DMS 273 treated with DMSO at 0.1 percent for 48 hours (cell line): ENCODE results near the gene NCMAP.

Experiments used
- DNase-seq: peaks from one replicate; lab custom pipeline; 2025; lab: John Stamatoyannopoulos, UW

Gene NCMAP

GRCh38 chr1:24622218-24622617 is 66.3 kb downstream of the NCMAP start:
- no peak for DNase-seq

GRCh38 chr1:24632832-24633175 is 76.9 kb downstream of the NCMAP start:
- no peak for DNase-seq

- DNase-seq: peak; percentile 8
Measured at GRCh38 chr1:24635195-24635843, 79.4 kb downstream of the NCMAP start.

DNA sequence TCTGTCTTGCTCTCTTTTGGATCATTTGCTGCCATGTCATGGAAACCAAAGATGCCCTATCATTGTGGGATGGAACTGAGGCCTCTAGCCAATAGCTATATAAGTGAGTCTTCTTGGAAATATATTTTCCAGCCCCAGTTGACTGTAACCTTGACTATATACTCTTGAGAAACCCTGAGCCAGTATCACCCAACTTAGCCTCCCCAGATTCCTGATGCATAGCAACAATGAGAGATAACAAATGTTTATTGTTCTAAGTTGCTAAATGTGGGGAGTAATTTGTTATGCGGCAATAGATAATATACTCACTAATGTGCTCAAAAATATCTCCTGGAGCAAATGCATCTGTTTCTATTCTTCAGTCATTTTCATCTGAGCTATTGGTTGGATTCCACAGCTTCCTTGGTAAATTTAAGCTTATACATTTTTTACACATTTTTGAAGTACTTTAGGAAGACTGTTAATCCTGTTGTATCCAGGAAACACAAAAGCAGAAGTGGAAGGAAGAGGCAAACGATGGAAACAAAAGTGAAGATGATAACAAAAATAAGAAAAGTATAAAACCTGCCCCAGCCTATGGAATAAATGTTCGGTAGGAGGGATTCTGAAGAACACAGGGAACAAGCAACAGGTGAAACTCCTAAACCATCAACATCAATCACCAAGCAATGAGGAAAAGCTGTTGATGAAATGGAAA is 80.9 kb downstream of the NCMAP start:
- DNase-seq: no peak

DNA sequence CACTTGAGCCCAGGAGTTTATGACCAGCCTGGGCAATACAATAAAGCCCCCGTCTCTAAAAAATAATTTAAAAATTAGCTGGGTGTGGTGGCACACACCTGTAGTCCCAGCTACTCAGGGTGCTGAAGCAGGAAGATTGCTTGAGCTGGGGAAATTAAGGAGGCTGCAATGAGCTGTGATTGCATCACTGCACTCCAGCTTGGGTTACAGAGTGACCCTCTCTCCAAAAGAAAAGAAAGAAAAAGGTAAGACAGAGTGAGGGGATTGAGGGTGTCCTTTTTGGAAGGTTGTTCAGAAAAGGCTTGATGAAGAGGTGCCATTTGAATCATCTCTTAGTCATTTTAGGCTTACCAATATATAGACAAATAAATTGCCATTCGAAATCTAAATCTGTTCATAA is 83.2 kb downstream of the NCMAP start:
- no peak for DNase-seq

GRCh38 chr1:24639881-24640280 is 84.0 kb downstream of the NCMAP start:
- DNase-seq: no peak

DNA sequence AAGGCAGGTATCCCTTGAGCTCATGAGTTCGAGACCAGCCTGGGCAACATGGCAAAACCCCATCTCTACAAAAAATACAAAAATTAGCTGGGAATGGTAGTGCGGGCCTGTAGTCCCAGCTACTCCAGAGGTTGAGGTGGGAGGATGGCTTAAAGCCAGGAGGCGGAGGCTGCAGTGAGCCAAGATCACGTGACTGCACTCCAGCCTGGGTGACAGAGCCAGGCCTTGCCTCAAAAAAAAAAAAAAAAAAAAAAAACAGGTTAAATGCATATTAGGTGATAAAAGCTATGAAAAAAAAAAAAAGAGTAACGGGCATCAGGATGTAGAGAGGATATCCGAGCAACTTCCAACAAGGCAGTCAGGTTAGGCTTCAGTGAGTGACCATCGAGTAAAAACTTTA is 84.4 kb downstream of the NCMAP start:
- no peak for DNase-seq

DNA sequence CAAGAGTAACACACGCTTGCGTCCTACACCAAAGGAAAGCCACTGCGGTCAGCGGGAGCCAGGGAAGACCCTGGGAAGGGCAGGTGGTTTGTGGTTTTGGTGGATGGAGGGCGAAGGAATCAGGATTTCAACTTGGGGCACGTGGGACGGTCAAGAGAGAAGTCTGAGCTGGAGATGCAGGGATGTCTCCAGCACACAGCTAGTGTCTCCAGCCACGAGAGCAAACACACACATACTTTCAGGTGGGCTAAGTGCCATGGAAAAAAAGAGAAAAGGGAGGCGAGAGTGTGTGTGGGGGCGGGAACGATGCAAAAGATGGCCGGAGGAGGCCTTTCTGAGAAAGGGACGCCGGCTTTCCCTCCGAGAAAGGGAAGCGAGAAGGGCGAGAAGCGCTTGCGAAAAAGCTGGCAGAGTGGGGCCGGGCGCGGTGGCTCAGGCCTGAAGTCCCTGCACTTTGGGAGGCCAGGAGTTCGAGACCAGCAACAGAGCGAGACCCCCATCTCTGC is 85.8 kb downstream of the NCMAP start:
- DNase-seq: no peak

DNA sequence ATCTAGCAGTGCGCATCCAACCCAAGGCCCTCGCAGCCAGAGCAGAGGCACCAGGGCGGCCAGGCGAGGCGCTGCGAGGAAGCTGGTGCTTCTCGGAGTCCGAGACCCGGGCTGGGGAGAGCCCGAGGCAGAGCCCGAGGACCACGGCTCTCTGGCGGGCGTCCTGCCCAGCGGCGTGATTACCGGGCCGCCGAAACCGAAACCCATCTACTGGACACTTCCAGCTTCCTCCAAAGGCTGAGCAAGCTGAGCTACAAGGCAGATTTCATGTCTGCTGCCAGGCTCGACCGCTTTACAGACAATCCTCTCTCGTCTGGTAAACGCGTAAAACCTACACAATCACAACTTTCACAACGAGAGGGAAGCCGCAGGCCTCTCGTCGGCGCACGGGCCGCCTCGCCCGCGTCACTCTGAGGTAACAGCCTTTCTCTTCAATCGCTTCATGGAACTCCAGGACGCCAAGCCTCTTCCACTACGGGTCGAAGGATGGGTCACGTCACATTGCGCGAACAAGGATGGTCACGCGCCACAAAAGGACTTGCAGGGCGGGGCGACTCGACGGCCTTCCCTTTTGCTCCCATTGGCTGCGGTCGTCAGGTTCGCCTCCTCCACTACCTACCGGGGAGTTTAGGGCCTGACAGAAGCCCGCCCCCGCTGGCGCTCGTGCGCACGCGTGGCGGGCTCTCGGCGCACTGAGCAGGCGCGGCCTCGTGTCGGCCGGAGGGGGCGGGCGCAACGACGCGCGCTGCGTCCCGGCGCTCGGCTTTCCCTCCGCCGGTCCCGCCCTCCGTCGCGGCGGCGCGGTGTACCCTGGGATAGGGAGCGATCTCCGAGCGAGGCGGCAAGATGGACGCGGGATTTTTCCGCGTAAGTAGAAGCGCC is 86.8 kb downstream of the NCMAP start, which contains the start of gene SRRM1:
SRRM1 (plus strand) TSS at position 822 of the 882 bp plus-strand sequence; CDS start at position 847, 25 bp downstream.
- peak; percentile 98 for DNase-seq

DNA sequence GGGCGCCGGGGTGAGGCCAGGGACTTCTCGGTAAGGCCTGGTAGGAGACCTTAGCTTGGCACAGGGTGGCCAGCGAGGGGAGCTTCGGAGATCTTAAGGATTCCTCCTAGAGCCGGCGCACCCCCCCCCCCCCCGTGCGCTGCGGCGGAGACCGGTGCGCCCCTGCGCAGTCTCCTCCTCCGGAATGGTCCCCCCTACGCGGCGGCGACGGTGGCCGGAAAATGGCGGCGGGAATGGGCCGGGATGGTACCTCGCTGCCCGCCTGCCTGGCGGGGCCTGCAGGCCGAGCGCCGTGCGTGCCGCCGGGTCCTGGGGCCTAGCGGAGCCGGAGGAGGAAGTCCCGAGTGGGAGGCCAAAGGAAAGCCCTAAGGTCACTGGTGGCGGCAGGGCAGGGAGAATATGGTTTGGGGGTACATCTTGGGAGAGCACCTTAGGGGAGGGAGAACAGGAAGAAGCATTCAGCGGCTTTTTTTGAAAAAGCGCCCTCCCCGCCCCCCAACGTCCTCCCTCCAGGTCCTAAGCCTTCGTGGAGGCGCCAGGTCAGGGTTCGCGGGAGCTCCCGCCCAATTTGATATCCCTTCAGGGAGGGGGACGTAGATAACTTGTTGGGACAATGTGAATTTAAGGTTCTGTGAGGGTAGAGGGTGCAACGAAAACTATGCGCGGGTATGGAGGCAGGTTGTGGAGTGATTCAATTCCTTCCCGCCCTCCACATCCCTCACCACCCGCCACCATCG is 87.6 kb downstream of the NCMAP start:
- peak; percentile 4 for DNase-seq

DNA sequence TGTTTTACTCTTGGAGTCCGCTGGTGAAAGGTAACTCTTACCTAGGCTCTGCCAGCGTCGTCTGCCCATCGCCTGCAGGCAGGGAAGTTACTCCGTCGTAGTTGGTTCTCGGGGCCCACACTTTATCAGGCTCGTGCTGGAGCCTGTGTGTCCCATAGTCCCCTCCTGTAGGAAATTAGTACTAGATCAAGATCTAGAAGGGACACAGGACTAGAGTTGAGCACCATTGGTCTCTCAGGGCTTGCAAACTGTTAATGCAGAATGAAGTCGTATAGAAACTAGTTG is 88.2 kb downstream of the NCMAP start:
- no peak for DNase-seq

GRCh38 chr1:24648919-24649318 is 93.0 kb downstream of the NCMAP start:
- no peak for DNase-seq

GRCh38 chr1:24652382-24652781 is 96.5 kb downstream of the NCMAP start:
- no peak for DNase-seq

DNA sequence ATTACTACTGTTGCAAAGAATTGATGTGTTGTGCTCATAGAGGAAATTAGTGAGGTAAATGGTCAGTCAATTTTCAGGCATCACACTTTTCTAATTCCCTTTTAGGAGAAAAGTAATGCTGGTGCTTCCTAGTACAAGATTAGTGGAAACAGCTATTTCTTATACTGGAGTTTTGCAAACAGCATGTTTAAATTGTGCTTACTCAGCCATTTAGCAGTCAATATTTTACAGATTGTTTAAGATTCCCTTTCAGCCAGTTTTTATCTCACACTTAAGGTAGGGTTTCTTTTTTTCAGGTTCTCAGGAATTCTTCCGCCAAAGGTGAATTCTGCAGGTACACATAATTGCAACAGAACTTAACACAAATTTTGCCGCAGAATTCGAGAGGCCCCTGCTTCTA is 98.1 kb downstream of the NCMAP start:
- no peak for DNase-seq

GRCh38 chr1:24656046-24656445 is 100.2 kb downstream of the NCMAP start:
- no peak for DNase-seq

DNA sequence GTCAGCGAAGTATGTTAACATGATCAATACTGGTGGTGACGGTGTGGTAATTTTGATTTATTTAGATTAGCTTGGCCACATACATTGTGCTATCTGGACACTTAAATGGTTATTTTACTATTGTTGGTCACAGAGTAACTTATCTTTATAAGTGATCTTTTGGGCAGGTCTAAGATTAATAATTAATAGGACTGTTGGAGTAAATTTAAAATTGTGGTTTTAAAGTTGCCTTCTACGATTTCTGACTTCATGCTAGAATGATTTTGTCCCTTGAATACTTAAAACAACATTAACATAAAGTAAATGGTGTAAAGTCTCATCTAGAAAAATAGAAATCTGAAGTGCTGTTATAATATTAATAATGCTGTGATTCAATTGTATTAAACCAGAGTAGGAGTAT is 101.9 kb downstream of the NCMAP start:
- no peak for DNase-seq
